NCI-H446 treated with DMSO at 0.1 percent for 48 hours (cell line): Measurements from ENCODE around the gene FAM219A.
"Not testable (repeated sequence)": the region's sequence is repeated elsewhere in the genome, so short reads cannot be mapped to it uniquely, and the experiment has no call there.

Experiments used
- DNase-seq: peaks from one replicate; lab custom pipeline; 2025; lab: John Stamatoyannopoulos, UW

FAM219A gene

GRCh38 chr9:34443533-34443932 lies 14.8 kb downstream of the FAM219A start:
- DNase-seq: no peak

DNA sequence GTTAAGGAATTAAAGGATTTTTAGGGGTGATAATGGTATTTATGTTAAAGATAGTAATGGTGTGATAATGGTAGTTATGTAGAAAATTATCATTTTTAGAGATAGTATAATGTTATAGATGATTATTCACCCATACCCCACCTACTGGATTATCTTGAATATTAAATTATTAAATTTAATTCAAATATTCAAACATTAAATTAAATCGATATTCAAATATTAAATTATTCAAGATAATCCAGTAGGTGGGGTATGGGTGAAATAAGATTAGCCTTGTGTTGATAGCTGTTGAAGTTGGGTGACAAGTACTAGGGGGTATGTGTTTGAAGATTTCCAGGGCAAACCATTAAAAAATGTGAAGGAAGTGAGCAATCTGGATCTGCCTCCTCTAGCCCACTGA lies 15.6 kb downstream of the FAM219A start:
- no peak for DNase-seq

GRCh38 chr9:34440017-34440416 lies 18.4 kb downstream of the FAM219A start:
- no peak for DNase-seq

- not testable (repeated sequence) for DNase-seq
Observed at GRCh38 chr9:34438465-34438864, 19.9 kb downstream of the FAM219A start.

GRCh38 chr9:34437926-34438307 lies 20.5 kb downstream of the FAM219A start:
- not testable (repeated sequence) for DNase-seq

DNA sequence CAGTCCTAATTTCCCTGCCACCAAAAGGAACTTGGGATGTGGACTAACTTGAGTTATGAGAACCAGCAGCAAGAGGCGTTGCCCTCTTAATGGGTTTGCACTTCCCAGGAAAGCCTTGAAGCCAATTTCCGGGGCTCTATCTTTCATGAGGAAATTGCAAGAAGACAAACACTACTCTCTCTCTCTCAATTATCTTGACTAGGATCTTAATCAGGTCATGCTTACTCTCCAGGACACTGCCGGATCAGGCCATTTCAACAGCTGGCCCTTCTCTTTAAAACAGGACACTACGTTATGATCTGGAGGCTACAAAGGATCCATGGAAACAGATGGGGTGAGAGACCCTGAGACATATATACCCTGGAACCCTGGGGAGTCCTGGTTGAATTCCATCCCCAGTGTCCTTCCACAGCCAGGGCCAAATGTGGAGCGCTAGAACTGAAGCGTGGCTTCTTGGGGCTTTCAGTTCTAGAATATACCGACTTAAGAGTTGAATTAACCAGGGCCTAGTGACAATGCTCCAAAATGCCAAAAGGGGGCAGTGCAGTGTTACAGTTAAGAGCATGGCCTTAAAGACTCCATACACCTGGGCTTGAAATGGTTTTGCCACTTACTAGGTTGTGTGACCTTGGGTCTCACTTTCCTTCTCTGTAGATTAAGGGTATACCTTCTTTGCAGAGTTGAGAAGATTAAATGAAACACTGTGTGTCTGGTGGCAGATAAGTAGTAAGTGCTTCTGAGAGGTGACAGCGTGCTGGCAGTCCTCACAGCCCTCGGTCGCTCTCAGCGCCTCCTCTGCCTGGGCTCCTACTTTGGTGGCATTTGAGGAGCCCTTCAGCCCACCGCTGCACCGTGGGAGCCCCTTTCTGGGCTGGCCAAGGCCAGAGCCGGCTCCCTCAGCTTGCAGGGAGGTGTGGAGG lies 21.1 kb downstream of the FAM219A start:
- DNase-seq: peak; percentile 37

DNA sequence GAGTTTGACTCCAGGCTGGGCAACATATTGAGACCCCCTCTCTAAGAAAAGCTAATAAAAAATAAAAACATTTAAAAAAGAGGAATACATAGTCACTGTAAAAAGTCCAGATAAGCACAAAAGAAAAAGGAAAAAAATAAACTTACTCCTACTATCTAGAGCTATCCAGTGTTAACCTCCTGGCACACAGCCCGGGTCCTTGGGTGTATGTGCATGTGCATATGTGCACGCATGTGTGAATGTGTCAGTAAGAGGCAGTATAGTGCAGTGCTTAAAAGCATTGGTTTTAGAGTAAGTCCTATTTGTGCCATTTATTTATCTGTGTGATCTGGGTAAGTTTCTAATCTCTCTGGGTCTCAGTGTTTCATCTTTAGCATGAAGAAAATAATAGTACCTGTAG lies 26.7 kb downstream of the FAM219A start:
- no peak for DNase-seq

- DNase-seq: peak; percentile 93
Observed at GRCh38 chr9:34430843-34431437, 27.4 kb downstream of the FAM219A start.

DNA sequence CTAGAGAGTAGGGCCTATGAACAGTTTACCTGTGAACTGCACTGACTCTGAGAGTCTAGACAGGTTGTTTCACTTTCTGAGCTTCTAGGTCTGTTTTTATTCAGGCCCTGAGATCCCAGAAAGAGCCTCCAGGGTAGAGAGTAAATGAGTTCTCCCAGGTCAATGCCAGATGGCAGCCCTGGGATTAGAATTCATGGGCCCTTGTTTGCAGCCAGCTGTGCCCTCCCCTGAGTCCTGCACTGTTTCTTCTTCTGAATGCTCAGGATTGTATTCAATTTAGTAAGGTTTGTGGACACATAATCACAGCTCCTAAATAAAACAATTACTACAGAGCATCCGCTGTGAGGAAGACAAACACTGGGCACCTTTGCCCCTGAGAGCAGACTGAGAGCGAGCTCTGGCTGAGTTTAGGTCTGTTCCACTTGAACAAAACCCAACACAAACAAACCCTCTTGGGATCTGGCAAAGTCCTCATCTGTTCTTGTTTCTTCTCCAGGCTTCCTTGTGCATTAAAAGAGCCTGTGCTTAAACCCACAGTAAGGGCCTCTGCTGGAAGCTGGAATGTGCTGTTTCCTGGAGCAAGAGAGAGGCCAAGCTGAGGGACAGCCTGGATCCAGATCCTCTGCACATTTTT lies 29.9 kb downstream of the FAM219A start:
- peak; percentile 66 for DNase-seq

GRCh38 chr9:34426347-34427074 lies 31.9 kb downstream of the FAM219A start:
- no peak for DNase-seq

- no peak for DNase-seq
Observed at GRCh38 chr9:34419716-34420504, 38.5 kb downstream of the FAM219A start.

DNA sequence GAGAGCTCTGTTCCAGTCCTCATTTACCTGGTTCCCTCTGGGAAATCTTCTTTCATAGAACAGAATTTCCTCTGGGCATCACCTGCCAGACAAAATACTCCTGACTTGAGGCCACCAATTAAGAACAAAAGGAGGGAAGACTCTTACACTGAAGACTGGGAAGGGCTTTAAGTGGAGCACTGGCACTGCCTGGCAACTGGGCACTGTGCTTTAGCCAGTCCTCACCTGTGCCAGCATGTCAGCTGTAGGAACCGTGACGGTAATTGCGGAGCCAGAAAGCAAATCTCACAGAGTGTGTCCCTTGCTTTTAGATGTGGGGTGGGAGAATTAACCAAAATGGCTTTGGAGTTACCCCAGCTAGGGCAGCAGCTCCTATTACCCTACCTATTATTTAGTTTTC lies 40.6 kb downstream of the FAM219A start:
- DNase-seq: no peak

DNA sequence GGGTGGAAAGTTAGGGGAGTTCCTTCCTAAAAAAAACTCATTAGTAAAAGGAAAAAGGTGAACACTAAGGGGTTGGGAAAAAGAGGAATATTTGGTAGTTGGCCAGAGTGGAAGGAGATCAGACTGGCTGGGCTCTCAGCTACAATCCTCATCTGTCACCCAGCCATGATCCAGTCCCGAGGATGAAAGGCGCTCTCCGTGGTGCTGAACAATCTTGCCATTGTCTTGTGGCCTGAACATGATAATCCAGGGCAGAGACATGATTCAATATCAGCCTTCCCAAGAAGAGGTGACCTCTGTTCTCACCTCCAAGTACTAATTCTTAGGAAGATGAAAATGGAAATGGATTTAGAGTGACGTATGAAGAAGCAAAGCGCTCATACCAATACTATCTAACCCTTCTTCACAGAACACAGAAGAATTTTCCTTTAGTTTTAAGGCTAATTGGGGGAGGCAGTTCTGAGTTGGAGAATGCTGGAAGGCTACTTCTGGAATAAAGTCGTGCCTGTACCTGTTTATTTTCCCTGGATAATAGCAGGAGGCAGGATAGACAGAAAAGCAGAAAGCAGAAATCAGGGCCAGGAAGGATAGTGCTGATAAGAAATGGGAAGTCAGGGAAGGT lies 45.0 kb downstream of the FAM219A start:
- no peak for DNase-seq

DNA sequence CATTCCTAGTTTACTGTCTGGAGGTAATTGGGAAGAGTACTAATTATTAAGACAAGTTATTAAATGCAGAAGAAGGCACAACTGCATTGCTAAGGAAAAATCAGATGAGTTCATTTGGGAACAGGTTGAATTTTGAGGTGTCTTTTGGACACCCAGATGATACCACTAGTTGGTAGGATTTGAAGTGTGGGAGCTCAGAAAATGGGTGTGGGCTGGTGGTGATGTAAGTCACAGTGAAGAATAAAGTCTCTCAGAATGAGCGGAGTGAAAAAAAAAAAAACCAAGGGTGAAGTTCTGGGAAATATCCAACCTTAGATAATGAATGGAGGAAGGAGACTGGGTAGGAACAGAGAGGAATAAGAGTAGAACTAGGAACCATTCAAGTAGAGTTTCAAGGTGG lies 46.0 kb downstream of the FAM219A start:
- no peak for DNase-seq

DNA sequence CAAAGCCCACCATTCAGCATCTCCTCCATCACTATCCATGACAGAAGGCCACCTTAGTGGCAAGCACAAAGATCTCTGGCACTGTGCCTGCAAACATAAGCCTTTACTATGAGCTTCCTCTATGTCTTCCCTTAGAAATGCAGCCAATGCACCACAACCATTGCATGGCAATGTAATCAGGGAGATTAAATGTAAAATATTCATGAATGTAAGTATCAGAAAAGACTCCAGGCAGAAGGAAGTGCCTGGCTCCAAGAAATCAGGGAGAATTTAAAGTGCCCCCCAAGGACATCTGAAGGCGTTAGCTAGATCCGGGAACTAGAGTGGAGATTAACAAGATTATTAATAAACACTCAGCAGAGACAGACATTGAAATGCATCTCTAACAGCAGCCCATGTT lies 49.2 kb downstream of the FAM219A start:
- no peak for DNase-seq

GRCh38 chr9:34408173-34408572 lies 50.2 kb downstream of the FAM219A start:
- DNase-seq: no peak

- no peak for DNase-seq
Observed at GRCh38 chr9:34406219-34406618, 52.2 kb downstream of the FAM219A start.

GRCh38 chr9:34405719-34406118 lies 52.7 kb downstream of the FAM219A start:
- DNase-seq: no peak

GRCh38 chr9:34403554-34404380 lies 54.6 kb downstream of the FAM219A start:
- peak; percentile 31 for DNase-seq
